Measurements from ENCODE around the gene CENPP. TPM values are rescaled to one million over a fixed set of nuclear protein-coding genes. Genes with fewer than 3 reads are reported as not detected.
A peak's percentile ranks its signal among the peaks of the same experiment; 100 is the strongest.
"Not testable (repeated sequence)": the region's sequence is repeated elsewhere in the genome, so short reads cannot be mapped to it uniquely, and the experiment has no call there.

The CENPP gene
- total and polyA plus RNA-seq, 2 donors = 2.7 to 20.9 TPM

- 93% methylated on average over 16 of the region's 16 CpGs for WGBS
- Histone ChIP-seq H3K27ac (ENCODE audit: low read depth) (no peak overlapping the region), H3K4me1 (ENCODE audit: insufficient read depth) (no peaks in the 10 kb centered on the region), H3K4me3 (ENCODE audit: low read depth, low read length) (no peak overlapping the region), H3K36me3 (ENCODE audit: insufficient read depth) (no peaks in the 10 kb centered on the region)
- no peak for DNase-seq (ENCODE audit: extremely low spot score)
These were observed 233.0 kb downstream of the CENPP start for GRCh38 chr9:92558612-92559374.

GRCh38 chr9:92561374-92562330, 235.9 kb downstream of the CENPP start:
- WGBS = 87% methylated on average over 5 of the region's 5 CpGs
- Histone ChIP-seq H3K4me3 (ENCODE audit: low read depth, low read length) (no peak overlapping the region), H3K4me1 (ENCODE audit: insufficient read depth) (no peaks in the 10 kb centered on the region), H3K36me3 (ENCODE audit: insufficient read depth) (no peaks in the 10 kb centered on the region), H3K27ac (ENCODE audit: low read depth) (no peak overlapping the region)
- peak; percentile 69 for DNase-seq (ENCODE audit: extremely low spot score)

DNA sequence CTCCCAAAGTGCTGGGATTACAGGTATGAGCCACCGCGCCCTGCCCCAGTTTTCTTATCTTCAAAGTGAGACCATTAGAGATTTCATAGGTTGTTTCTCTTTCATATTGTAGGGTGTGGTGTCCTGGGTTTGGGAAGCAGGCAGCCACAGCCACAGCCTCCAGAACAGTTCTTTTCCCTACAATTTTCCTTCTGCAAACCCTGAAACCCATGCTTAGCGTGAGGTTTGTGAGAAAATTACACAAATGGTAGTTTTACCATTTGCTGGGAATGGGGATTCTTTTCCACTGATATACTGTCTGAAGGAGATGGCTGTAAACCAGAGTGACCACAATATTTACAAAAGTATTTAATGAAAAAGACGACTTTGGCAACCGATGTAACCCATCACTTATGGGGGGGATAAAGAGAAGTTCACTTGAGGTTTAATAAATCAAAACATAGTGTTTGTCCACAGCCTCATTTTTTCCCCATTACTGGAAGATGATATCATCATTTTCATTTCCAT, 236.8 kb downstream of the CENPP start:
- no peak overlapping the region for H3K27ac ChIP-seq (ENCODE audit: low read depth)
- WGBS = 55% methylated on average over 5 of the region's 5 CpGs
- peak; percentile 7 for DNase-seq (ENCODE audit: extremely low spot score)

GRCh38 chr9:92563116-92564100, 237.7 kb downstream of the CENPP start:
- no peak overlapping the region for H3K27ac ChIP-seq (ENCODE audit: low read depth)
- WGBS = 53% methylated on average over 3 of the region's 3 CpGs
- DNase-seq (ENCODE audit: extremely low spot score) = no peak
- no peaks in the 10 kb centered on the region for H3K4me1 ChIP-seq (ENCODE audit: insufficient read depth)
- no peak overlapping the region for H3K4me3 ChIP-seq (ENCODE audit: low read depth, low read length)
- no peaks in the 10 kb centered on the region for H3K36me3 ChIP-seq (ENCODE audit: insufficient read depth)

More for the DNA sequence above, 236.8 kb downstream of the CENPP start:
- no peak overlapping the region for H3K4me3 ChIP-seq (ENCODE audit: low read depth, low read length)
- H3K4me1 ChIP-seq (ENCODE audit: insufficient read depth) = no peaks in the 10 kb centered on the region
- H3K36me3 ChIP-seq (ENCODE audit: insufficient read depth) = no peaks in the 10 kb centered on the region

- Histone ChIP-seq H3K4me1 (ENCODE audit: insufficient read depth) (no peaks in the 10 kb centered on the region), H3K36me3 (ENCODE audit: insufficient read depth) (no peaks in the 10 kb centered on the region), H3K27ac (ENCODE audit: low read depth) (no peak overlapping the region), H3K4me3 (ENCODE audit: low read depth, low read length) (no peak overlapping the region)
- no peak for DNase-seq (ENCODE audit: extremely low spot score)
These were observed 238.8 kb downstream of the CENPP start for GRCh38 chr9:92564504-92564903.

DNA sequence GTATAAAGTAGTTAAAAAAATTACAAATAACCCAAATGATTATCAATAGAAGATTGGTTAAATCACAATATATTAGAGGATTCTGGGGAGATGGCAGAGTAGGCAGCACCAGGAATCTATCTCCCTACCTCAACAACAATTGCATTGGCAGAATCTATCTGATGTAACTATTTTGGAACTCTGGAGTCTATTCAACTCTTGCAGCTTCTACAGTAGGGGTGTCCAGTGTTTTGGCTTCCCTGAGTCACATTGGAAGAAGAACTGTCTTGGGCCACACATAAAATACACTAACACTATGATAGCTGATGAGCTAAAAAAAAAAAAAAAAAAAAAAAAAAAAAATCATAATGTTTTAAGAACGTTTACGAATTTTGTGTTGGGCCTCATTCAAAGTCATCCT, 239.2 kb downstream of the CENPP start:
- Histone ChIP-seq H3K36me3 (ENCODE audit: insufficient read depth) (no peaks in the 10 kb centered on the region), H3K4me1 (ENCODE audit: insufficient read depth) (no peaks in the 10 kb centered on the region), H3K27ac (ENCODE audit: low read depth) (no peak overlapping the region), H3K4me3 (ENCODE audit: low read depth, low read length) (no peak overlapping the region)
- WGBS = 52% methylated on average over 2 of the region's 2 CpGs
- DNase-seq (ENCODE audit: extremely low spot score) = no peak

- not testable (repeated sequence) for H3K36me3 ChIP-seq (ENCODE audit: insufficient read depth); H3K4me1 ChIP-seq (ENCODE audit: insufficient read depth); H3K4me3 ChIP-seq (ENCODE audit: low read depth, low read length); DNase-seq (ENCODE audit: extremely low spot score); H3K27ac ChIP-seq (ENCODE audit: low read depth)
- WGBS = 83% methylated on average over 2 of the region's 2 CpGs
These were observed 246.1 kb downstream of the CENPP start for GRCh38 chr9:92571871-92572270.

DNA sequence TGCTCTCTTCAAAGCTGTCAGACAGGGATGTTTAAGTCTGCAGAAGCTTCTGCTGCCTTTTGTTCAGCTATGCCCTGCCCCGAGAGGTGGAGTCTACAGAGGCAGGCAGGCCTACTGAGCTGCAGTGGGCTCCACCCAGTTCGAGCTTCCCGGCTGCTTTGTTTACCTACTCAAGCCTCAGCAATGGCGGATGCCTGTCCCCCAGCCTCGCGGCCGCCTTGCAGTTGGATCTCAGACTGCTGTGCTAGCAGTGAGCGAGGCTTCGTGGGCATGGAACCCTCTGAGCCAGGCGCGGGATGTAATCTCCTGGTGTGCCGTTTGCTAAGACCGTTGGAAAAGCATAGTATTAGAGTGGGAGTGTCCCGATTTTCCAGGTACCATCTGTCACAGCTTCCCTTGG, 247.9 kb downstream of the CENPP start:
- not testable (repeated sequence) for H3K4me1 ChIP-seq (ENCODE audit: insufficient read depth); DNase-seq (ENCODE audit: extremely low spot score); H3K36me3 ChIP-seq (ENCODE audit: insufficient read depth); H3K4me3 ChIP-seq (ENCODE audit: low read depth, low read length); H3K27ac ChIP-seq (ENCODE audit: low read depth)
- 96% methylated on average over 14 of the region's 14 CpGs for WGBS

GRCh38 chr9:92576175-92576574, 250.4 kb downstream of the CENPP start:
- H3K4me1 ChIP-seq (ENCODE audit: insufficient read depth) = no peaks in the 10 kb centered on the region
- H3K27ac ChIP-seq (ENCODE audit: low read depth) = no peak overlapping the region
- H3K4me3 ChIP-seq (ENCODE audit: low read depth, low read length) = no peak overlapping the region
- H3K36me3 ChIP-seq (ENCODE audit: insufficient read depth) = no peaks in the 10 kb centered on the region
- DNase-seq (ENCODE audit: extremely low spot score) = no peak
- 74% methylated on average over 1 of the region's 1 CpG for WGBS

DNA sequence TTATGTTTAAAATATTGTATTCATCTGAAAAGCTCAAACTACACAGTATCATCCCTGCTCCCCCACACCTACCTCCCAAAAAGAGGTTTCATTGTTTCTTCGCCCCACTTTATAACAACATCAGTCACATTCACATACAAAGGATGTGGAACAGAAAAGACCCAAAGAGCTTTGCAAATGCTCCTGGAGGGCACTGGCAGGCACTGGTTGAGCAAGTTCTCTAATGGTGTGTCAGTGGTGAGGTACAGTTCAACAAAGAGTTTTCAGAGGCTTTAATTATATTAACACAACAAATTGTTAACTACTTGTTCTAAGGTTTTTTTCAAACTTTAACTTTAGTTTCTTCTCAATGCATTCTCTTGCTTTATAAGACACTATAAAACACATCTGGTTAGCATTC, 264.2 kb downstream of the CENPP start:
- DNase-seq (ENCODE audit: extremely low spot score) = no peak
- no peak overlapping the region for H3K4me3 ChIP-seq (ENCODE audit: low read depth, low read length)
- WGBS = 60% methylated on average over 1 of the region's 1 CpG
- no peak overlapping the region for H3K27ac ChIP-seq (ENCODE audit: low read depth)
- no peaks in the 10 kb centered on the region for H3K36me3 ChIP-seq (ENCODE audit: insufficient read depth)
- H3K4me1 ChIP-seq (ENCODE audit: insufficient read depth) = no peaks in the 10 kb centered on the region

DNA sequence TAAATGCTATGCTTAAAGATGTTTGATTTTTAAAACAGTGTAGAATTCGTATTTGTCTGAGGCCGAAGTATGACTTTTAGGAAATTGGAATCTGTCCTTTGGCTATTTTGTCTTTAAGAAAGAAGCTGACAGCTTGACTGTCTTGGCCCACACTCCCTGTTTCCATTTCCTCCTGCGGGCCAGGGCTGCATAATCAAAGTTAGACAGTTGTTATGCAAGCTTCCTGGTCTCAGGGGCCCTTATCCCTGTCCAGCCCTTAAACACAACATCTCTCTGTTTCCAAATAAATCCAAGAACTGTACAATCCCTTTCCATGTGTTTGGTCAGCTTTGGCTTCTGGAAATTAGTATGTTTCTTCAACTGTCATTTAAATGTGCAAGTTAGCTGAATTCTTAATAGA, 264.6 kb downstream of the CENPP start:
- Histone ChIP-seq H3K36me3 (ENCODE audit: insufficient read depth) (no peaks in the 10 kb centered on the region), H3K4me1 (ENCODE audit: insufficient read depth) (no peaks in the 10 kb centered on the region), H3K27ac (ENCODE audit: low read depth) (no peak overlapping the region), H3K4me3 (ENCODE audit: low read depth, low read length) (no peak overlapping the region)
- 8% methylated on average over 3 of the region's 3 CpGs for whole genome bisulfite sequencing
- peak; percentile 66 for DNase-seq (ENCODE audit: extremely low spot score)

GRCh38 chr9:92592537-92592936, 266.8 kb downstream of the CENPP start:
- Histone ChIP-seq H3K4me1 (ENCODE audit: insufficient read depth) (peaks cover 2% of the 10 kb centered on the region), H3K36me3 (ENCODE audit: insufficient read depth) (no peaks in the 10 kb centered on the region), H3K27ac (ENCODE audit: low read depth) (no peak overlapping the region), H3K4me3 (ENCODE audit: low read depth, low read length) (no peak overlapping the region)
- DNase-seq (ENCODE audit: extremely low spot score) = no peak
- WGBS = 94% methylated on average over 1 of the region's 1 CpG

Measured in urinary bladder (tissue), 4 donors.